ENCODE data around the gene HOXD3. TPM values are rescaled to one million over a fixed set of nuclear protein-coding genes. Genes with fewer than 3 reads are reported as not detected.

Gene HOXD3
- total RNA-seq, 1 donor = 0.09 TPM

GRCh38 chr2:176172007-176172894 is 15.1 kb downstream of the HOXD3 start:
- TF ChIP-seq, protein P1, sequence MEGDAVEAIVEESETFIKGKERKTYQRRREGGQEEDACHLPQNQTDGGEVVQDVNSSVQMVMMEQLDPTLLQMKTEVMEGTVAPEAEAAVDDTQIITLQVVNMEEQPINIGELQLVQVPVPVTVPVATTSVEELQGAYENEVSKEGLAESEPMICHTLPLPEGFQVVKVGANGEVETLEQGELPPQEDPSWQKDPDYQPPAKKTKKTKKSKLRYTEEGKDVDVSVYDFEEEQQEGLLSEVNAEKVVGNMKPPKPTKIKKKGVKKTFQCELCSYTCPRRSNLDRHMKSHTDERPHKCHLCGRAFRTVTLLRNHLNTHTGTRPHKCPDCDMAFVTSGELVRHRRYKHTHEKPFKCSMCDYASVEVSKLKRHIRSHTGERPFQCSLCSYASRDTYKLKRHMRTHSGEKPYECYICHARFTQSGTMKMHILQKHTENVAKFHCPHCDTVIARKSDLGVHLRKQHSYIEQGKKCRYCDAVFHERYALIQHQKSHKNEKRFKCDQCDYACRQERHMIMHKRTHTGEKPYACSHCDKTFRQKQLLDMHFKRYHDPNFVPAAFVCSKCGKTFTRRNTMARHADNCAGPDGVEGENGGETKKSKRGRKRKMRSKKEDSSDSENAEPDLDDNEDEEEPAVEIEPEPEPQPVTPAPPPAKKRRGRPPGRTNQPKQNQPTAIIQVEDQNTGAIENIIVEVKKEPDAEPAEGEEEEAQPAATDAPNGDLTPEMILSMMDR (IDR thresholded peaks at IDR 0.05; ENCODE audit: insufficient read depth, low read length) = no peak
- no peak for DNase-seq (ENCODE audit: low read depth)
- H3K4me3 ChIP-seq (ENCODE audit: low read depth, low read length) = no peak overlapping the region

- no peak overlapping the region for H3K4me3 ChIP-seq (ENCODE audit: low read depth, low read length)
- DNase-seq (ENCODE audit: low read depth) = no peak
- TF ChIP-seq, protein P1 (IDR thresholded peaks at IDR 0.05; ENCODE audit: insufficient read depth, low read length) = no peak
Observed at GRCh38 chr2:176172895-176173566, 15.9 kb downstream of the HOXD3 start.

GRCh38 chr2:176173567-176174381 is 16.7 kb downstream of the HOXD3 start:
- no peak overlapping the region for H3K4me3 ChIP-seq (ENCODE audit: low read depth, low read length)
- TF ChIP-seq, protein P1 (IDR thresholded peaks at IDR 0.05; ENCODE audit: insufficient read depth, low read length) = no peak
- DNase-seq (ENCODE audit: low read depth) = no peak

- TF ChIP-seq, protein P1 (IDR thresholded peaks at IDR 0.05; ENCODE audit: insufficient read depth, low read length) = no peak
- no peak for DNase-seq (ENCODE audit: low read depth)
- no peak overlapping the region for H3K4me3 ChIP-seq (ENCODE audit: low read depth, low read length)
Observed at GRCh38 chr2:176174382-176174823, 17.3 kb downstream of the HOXD3 start.

DNA sequence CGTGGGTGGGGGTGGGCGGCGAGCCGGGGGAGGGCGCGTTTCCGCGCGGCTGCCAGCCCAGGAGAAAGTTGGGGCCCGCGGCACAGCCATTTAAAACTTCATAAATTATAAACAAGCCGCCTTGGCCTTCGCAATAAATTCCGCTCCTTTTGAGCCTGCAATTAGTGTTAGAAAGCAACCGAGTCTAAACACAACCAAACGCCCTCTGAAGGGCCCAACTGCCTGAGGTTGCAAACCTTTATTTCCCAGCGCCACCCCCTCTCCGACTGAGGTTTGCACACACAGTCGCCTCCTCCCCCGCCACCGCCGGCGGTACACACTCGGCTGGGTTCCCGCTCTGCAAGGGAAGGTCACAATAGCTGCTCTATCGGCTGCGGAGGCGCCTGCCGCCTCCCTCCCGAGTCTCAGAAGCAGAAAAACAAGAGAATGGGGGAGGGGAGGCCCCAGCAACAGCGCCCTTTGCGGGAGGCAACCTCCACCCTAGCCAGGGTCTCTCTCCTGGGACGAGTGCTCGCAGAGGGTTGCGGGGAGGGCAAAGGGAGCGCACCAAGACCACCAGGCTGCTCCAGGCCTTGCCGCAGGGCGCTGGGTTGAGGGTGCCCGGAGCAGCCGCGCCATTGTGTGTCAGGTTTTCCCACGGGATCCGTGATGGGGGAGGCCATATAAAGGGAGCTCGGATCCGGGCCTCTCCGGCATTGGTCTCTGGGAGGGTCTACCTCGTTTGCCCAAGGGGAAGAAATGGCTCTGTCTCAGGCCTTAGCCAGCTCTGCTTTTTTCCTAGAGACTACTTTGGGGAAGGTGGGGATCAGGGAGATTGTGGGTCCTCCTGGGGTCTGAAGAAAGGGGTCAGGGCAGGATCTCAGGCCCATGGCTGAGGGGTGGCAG is 18.0 kb downstream of the HOXD3 start:
- TF ChIP-seq, protein P1 (IDR thresholded peaks at IDR 0.05; ENCODE audit: insufficient read depth, low read length) = no peak
- DNase-seq (ENCODE audit: low read depth) = no peak

More for the DNA sequence above, 18.0 kb downstream of the HOXD3 start:
- no peak overlapping the region for H3K4me3 ChIP-seq (ENCODE audit: low read depth, low read length)
